22Rv1 (cell line): ENCODE measurements around the gene TTC12.

Experiments
- H3K27ac ChIP-seq: fragments of 450-650 bp; 2 replicates; pipeline ENCODE4 v1.5.1; 2017
- ZFX ChIP-seq: fragments of 450-650 bp; IDR thresholded peaks from 2 replicates; pipeline ENCODE4 v1.6.1; 2017; ENCODE audit warnings: antibody characterized with exemption, borderline replicate concordance
- TF ChIP-seq, protein P1 (sequence below): fragments of 450-650 bp; IDR thresholded peaks from 2 replicates; pipeline ENCODE4 v1.5.1; 2017; ENCODE audit warnings: mild to moderate bottlenecking

Gene TTC12

DNA sequence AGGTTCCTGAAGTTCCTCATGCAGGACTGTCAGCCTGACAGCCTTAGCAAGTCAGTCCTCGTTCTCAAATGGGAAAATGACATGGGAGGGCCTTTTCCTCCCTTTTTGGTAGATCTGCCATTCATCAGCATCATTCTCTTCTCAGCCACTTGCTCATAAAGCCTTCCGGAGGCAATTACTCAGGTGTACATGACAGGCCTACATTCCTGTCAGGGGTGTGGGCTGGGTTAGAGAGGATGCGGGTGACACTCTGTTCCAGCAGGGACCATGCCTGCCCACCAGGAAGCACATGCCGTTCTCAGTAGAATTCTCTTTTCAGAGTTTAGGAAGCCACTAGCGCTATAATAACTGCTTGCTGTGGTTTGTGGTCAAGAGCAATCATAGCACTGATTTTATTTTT is 49.0 kb downstream of the TTC12 start:
- TF ChIP-seq, protein P1, sequence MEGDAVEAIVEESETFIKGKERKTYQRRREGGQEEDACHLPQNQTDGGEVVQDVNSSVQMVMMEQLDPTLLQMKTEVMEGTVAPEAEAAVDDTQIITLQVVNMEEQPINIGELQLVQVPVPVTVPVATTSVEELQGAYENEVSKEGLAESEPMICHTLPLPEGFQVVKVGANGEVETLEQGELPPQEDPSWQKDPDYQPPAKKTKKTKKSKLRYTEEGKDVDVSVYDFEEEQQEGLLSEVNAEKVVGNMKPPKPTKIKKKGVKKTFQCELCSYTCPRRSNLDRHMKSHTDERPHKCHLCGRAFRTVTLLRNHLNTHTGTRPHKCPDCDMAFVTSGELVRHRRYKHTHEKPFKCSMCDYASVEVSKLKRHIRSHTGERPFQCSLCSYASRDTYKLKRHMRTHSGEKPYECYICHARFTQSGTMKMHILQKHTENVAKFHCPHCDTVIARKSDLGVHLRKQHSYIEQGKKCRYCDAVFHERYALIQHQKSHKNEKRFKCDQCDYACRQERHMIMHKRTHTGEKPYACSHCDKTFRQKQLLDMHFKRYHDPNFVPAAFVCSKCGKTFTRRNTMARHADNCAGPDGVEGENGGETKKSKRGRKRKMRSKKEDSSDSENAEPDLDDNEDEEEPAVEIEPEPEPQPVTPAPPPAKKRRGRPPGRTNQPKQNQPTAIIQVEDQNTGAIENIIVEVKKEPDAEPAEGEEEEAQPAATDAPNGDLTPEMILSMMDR, result no peak
- no peak for TF ChIP-seq ZFX
- H3K27ac ChIP-seq, result no peak overlapping the region

DNA sequence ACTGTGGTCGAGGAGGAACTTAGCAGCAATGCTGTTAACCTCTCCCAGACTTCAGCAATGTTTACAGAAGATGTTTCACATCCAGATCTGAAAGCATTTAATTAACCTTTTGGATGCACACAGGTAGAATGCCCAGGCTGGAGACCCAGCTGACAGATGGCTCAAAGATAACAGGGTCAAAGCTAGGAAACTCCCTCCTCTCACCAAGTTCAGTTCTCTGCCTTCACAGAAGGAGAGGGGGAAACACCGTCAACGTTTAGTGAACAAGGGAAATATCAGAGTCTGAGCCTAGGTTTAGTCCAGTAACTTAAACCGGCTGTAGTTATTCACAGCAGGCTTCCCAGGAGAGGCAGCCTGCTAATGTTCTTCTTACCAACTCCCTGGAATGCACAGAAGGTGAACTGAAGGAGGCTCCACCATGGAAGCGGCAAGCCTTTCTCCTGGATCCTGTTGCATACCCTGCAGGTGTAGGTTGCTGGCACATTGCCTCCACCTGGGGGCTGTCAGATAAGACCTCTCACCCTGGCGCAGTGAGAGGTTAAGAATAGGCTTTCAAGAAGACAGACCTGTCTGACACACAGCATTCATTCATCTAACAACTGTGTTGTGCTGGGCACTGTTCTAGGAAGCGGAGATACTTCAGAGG is 49.7 kb downstream of the TTC12 start:
- TF ChIP-seq, protein P1, result no peak
- no peak for TF ChIP-seq ZFX
- H3K27ac ChIP-seq, result no peak overlapping the region

DNA sequence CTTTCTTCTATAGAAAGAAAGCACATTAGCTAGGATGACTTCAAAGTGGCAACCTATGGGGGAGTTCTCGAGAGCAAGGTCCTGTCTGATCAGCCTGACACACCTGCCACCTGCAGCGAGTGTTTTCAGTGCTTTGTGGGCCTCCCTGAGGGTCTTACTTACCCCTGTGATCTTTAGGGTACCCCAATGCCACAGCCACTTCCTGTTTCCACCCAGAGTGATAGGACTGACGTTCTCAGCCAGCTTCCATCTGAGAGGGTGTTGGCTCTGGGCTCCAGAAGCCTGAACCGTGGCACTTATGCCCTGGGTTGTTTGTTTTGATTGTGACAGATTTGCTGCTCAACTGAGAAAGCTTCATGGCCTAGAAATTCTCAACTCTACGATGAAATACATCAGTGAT is 51.5 kb downstream of the TTC12 start:
- TF ChIP-seq ZFX, result no peak
- TF ChIP-seq, protein P1, result no peak
- no peak overlapping the region for H3K27ac ChIP-seq

DNA sequence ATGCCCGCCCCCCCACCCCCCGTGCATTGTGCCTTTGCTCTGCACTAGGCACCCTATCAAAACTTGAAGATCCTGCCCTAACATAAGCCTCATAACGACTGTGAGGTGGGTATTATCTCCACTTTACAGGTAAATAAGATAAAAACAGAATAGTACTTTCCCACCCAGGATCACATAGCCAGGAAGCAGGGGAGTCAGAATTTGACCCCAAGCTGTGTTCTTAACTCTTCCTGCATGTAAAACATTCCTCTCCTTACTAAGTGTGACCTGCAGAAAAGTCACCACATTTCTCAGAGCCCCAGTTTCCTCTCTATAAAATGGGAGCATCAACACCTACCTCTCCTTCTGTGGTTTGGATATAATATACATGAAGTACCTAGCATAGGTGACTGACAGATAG is 55.0 kb downstream of the TTC12 start:
- no peak for TF ChIP-seq ZFX
- TF ChIP-seq, protein P1, result no peak
- H3K27ac ChIP-seq, result no peak overlapping the region

DNA sequence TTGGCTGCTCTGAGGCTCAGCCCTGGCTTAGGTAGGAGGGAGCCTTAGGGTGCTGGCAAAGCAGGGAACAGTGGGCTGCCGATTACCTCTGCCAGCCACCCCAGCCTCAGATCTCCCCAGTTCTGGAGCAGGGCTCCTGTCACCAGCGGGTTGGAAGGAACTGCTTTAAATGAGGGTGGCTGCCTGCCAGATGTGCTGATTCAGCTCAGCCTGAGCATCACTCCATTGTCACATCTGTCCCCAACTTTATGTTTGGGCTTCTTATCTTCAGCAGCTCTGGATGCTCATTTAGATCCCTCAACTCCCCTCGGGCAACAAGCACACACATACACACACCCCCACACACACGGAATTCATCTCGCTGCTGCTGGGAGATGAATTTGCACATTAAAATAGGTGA is 56.3 kb downstream of the TTC12 start:
- TF ChIP-seq, protein P1, result no peak
- H3K27ac ChIP-seq, result no peak overlapping the region

DNA sequence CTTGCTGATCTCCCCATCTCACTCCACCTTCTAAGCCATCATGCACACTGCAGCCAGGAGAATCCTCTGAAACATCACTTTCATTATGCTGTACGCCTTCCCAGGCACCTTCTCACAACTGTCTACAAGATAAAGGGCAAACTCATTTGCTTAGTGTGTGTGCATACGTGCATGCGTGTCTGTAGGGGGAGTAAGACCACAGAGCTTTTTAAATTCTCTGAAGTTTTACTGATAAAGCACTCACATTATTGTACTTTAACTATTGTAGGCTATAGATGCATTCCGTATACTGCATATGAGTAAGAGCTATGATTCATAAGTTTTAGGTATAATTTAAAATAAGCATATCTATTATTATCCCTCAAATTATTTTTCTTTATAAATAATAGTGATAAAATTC is 57.9 kb downstream of the TTC12 start:
- H3K27ac ChIP-seq, result no peak overlapping the region
- TF ChIP-seq, protein P1, result no peak
- no peak for TF ChIP-seq ZFX

DNA sequence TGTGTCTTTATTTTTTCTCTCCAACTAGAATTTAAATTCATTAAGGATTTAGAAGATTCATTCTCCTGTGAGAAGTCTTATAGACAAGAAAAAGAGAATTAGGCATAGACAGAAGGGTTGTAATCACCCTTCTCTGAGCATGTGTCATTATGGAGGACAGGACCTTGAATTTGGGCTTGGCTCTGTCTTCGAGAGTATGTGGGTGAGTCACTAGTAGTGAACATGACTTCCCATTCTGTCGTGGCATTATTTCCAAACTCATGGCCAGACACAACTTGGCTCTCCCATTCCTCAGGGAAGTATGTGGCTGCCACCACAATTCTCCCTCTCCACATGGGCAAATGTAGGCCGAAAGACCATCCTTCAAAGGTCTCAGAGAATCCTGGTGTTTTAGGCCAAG is 58.9 kb downstream of the TTC12 start:
- no peak overlapping the region for H3K27ac ChIP-seq
- TF ChIP-seq, protein P1, result no peak
- no peak for TF ChIP-seq ZFX
